Osteocyte (in vitro differentiated cells): ENCODE results near the gene CEP43. TPM values are rescaled to one million over a fixed set of nuclear protein-coding genes. Genes with fewer than 3 reads are reported as not detected.

Experiments
- DNase-seq: peaks from one replicate; pipeline ENCODE4 v3.0.0; 2021; ENCODE audit warnings: mixed read lengths; ENCODE audit not compliant: unreplicated experiment; ENCODE audit errors: extremely low spot score
- H3K27ac Mint-ChIP-seq: one replicate; pipeline ENCODE4 v1.8.0; 2021; ENCODE audit warnings: mild to moderate bottlenecking, mixed read lengths; ENCODE audit not compliant: unreplicated experiment
- H3K27me3 Mint-ChIP-seq: one replicate; pipeline ENCODE4 v1.8.0; 2021; ENCODE audit warnings: mixed read lengths; ENCODE audit not compliant: unreplicated experiment
- H3K36me3 Mint-ChIP-seq: one replicate; pipeline ENCODE4 v1.8.0; 2021; ENCODE audit warnings: mixed read lengths; ENCODE audit not compliant: unreplicated experiment
- H3K4me1 Mint-ChIP-seq: one replicate; pipeline ENCODE4 v1.8.0; 2021; ENCODE audit warnings: mixed read lengths; ENCODE audit not compliant: unreplicated experiment
- H3K4me3 Mint-ChIP-seq: one replicate; pipeline ENCODE4 v1.8.0; 2021; ENCODE audit warnings: mild to moderate bottlenecking, moderate library complexity, mixed read lengths; ENCODE audit not compliant: unreplicated experiment
- H3K9me3 Mint-ChIP-seq: one replicate; pipeline ENCODE4 v1.8.0; 2021; ENCODE audit warnings: mixed read lengths; ENCODE audit not compliant: unreplicated experiment
- total RNA-seq: library from RNA; stranded (reverse); gene quantifications from 2 replicates; pipeline ENCODE4 v1.2.1, GENCODE V29; 2021
- TF ChIP-seq, protein P1 (sequence below): fragments of 200-600 bp; sonication (generic); IDR thresholded peaks from 2 replicates; pipeline ENCODE4 v1.5.0; 2021; ENCODE audit warnings: antibody characterized with exemption, mild to moderate bottlenecking, moderate library complexity

CEP43 gene
- total RNA-seq, 1 donor from 2014 or later, result 16.0 TPM

DNA sequence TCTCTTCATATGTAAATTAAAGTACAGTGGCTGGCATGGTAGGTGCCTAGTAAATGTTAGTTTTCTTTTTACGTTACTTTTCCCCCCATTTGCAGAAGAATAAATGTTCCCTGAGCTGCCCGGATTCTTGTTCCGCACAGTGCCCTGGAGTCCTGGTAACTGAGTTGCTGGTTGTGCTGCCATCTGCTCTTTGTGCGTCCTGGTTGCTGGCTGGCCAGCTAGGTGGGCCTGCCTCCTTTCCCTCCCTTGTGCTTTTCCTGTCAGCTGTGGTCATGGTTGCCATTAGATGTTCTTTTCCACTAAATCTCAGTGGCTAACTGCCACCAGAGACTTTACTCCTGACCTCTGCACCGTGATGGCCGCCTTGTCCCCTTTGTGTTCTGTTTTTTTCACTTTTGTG, 28.6 kb downstream of the CEP43 start:
- no peak for DNase-seq
- H3K4me3 Mint-ChIP-seq, result no peak overlapping the region
- TF ChIP-seq, protein P1, sequence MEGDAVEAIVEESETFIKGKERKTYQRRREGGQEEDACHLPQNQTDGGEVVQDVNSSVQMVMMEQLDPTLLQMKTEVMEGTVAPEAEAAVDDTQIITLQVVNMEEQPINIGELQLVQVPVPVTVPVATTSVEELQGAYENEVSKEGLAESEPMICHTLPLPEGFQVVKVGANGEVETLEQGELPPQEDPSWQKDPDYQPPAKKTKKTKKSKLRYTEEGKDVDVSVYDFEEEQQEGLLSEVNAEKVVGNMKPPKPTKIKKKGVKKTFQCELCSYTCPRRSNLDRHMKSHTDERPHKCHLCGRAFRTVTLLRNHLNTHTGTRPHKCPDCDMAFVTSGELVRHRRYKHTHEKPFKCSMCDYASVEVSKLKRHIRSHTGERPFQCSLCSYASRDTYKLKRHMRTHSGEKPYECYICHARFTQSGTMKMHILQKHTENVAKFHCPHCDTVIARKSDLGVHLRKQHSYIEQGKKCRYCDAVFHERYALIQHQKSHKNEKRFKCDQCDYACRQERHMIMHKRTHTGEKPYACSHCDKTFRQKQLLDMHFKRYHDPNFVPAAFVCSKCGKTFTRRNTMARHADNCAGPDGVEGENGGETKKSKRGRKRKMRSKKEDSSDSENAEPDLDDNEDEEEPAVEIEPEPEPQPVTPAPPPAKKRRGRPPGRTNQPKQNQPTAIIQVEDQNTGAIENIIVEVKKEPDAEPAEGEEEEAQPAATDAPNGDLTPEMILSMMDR, result no peak
- H3K9me3 Mint-ChIP-seq, result no peaks in the 10 kb centered on the region
- peaks cover 41% of the 10 kb centered on the region for H3K36me3 Mint-ChIP-seq
- no peak overlapping the region for H3K27ac Mint-ChIP-seq
- no peaks in the 10 kb centered on the region for H3K27me3 Mint-ChIP-seq
- H3K4me1 Mint-ChIP-seq, result no peaks in the 10 kb centered on the region

DNA sequence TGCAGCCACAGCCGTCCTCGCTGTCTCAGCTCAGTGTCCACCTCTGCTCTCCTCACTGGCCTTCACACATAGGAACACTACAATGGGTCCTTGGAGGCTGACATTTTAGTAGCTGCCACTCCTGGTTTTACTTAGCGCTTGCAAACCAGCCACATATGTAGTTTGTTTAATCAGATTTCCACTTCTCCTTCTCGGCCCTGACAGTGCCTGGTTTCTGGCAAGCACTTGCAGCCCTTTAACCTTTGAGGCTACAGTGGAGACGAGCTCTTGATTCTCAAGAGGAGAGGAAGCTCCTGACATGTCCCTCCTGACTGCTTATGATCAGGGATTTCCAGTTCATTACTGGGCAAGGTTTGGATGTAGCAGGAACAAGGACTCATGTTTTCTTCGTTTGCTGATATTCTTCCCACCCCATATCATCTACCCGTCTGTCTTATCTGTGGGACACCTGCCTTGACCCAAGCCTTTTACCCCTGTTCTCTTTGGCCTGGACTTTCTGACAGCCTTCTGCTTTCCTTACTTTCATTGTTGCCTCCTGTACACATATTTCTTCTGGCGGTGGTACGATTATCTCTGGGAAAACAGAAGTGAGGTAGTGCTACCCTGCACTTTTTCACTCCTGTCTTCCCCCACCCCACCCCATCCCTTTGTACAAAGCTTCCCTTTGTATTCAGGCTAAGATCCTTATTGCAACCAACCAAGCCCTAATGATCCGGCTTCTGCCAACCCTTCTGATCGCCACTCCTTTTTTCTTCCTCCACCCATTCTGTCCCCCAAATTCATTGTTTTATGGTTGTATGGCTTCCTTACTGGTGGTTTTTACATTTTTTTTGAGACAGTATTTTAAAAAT, 31.2 kb downstream of the CEP43 start:
- no peak for DNase-seq
- TF ChIP-seq, protein P1, result no peak
- Mint-ChIP-seq H3K27me3 (no peaks in the 10 kb centered on the region), H3K4me3 (no peak overlapping the region), H3K9me3 (no peaks in the 10 kb centered on the region), H3K4me1 (no peaks in the 10 kb centered on the region), H3K36me3 (peaks cover 58% of the 10 kb centered on the region), H3K27ac (no peak overlapping the region)

DNA sequence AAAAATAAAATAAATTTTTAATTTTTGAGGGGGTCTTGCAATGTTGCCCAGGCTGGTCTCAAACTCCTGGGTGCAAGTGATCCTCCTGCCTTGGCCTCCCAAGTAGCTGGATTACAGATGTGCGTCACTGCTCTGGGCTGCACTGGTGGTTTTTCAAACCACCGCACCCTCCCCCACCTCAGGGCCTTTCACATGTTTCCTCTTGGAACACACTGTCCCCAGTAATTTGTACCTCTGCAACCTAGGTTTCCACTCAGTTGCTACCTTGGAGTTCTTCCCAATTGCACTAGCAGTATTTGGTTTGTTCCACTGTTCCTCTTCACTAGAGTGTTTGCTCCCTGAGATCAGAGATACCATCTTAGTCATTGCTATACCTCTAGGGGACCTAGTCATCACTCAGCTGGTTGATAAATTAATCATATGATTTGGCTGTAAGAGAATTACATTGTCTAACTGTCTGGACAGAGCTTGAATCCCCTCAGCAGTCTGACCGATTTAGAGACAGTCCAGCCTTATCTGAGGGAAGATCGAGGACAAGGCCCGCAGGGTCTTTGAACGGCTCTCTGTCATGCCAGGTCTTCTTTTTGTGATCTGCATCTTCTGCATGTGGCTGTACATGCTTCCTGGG, 32.0 kb downstream of the CEP43 start:
- Mint-ChIP-seq H3K27me3 (no peaks in the 10 kb centered on the region), H3K36me3 (peaks cover 63% of the 10 kb centered on the region), H3K27ac (no peak overlapping the region), H3K4me3 (no peak overlapping the region), H3K9me3 (no peaks in the 10 kb centered on the region), H3K4me1 (no peaks in the 10 kb centered on the region)
- DNase-seq, result no peak
- TF ChIP-seq, protein P1, result no peak

DNA sequence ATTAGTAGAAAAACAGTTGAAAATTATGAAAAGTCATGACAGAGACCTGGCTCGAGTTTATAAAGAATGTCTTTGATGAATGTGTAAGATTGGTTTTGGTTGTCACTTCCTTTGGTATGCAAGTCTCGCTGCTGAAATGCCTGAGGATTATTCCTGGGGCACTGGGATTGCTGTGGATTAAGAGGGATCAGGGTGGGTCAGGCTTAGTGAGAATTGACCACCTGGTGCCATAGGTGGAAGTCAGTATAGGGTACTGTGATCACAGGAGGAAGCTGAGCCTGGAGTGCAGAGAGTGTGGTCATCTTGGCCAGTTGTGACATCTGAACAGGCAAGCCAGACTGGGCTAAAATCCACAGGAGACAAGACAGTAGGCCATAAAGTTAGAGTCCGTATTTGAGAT, 34.9 kb downstream of the CEP43 start:
- Mint-ChIP-seq H3K4me3 (no peak overlapping the region), H3K27me3 (no peaks in the 10 kb centered on the region), H3K36me3 (peaks cover 56% of the 10 kb centered on the region), H3K27ac (no peak overlapping the region), H3K9me3 (no peaks in the 10 kb centered on the region), H3K4me1 (no peaks in the 10 kb centered on the region)
- TF ChIP-seq, protein P1, result no peak
- no peak for DNase-seq

DNA sequence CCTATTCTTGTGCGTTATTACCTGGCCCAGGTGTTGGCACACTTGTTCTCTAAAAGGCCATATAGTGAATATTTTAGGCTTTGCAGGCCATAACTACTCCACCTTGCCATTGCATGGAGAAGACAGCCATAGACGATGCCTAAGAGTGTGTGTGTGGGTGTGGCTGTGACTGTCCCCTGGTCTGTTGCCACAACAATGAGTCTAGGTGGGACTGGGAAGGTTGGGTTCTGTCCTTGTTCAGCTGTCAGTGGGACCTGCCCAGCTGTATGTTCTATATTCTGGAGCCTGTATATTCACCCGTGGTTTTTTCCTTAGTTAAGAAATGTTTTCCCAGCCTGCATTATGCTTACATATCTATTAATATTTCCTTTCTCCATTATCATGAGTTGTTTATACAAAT, 38.6 kb downstream of the CEP43 start:
- Mint-ChIP-seq H3K27me3 (no peaks in the 10 kb centered on the region), H3K4me3 (no peak overlapping the region), H3K9me3 (no peaks in the 10 kb centered on the region), H3K27ac (no peak overlapping the region), H3K36me3 (peaks cover 47% of the 10 kb centered on the region), H3K4me1 (no peaks in the 10 kb centered on the region)
- DNase-seq, result no peak
- TF ChIP-seq, protein P1, result no peak
